Activated B cell treated with CpG ODN at 0.5 μM for 24 hours (primary cell): ENCODE results near the gene ARHGAP24. TPM values are rescaled to one million over a fixed set of nuclear protein-coding genes. Genes with fewer than 3 reads are reported as not detected.
A peak's percentile ranks its signal among the peaks of the same experiment; 100 is the strongest.

Experiments
- ATAC-seq: fragments of 200-7000 bp; cut with Tn5 transposase; one replicate; pipeline ENCODE4 v1.10.0; 2021; ENCODE audit warnings: low read depth, mild to moderate bottlenecking, moderate library complexity
- CTCF ChIA-PET: fragments of 350-600 bp; sonication (Branson Sonifier 250); formaldehyde crosslinking; loops from one replicate; lab custom pipeline; 2021; ENCODE audit warnings: antibody characterized with exemption; lab: Charles Lee
- POLR2A ChIA-PET: fragments of 350-600 bp; sonication (Branson Sonifier 250); formaldehyde crosslinking; loops from one replicate; lab custom pipeline; 2021; ENCODE audit warnings: antibody characterized with exemption; lab: Charles Lee
- DNase-seq: peaks from one replicate; pipeline ENCODE4 v3.0.0; 2022
- H3K27ac Mint-ChIP-seq: one replicate; pipeline ENCODE4 v1.8.0; 2020; ENCODE audit warnings: mixed read lengths
- H3K27me3 Mint-ChIP-seq: one replicate; pipeline ENCODE4 v1.8.0; 2021; ENCODE audit warnings: mixed read lengths
- H3K36me3 Mint-ChIP-seq: one replicate; pipeline ENCODE4 v1.8.0; 2021; ENCODE audit warnings: low read depth, mixed read lengths
- H3K4me1 Mint-ChIP-seq: one replicate; pipeline ENCODE4 v1.8.0; 2021; ENCODE audit warnings: mixed read lengths
- H3K4me3 Mint-ChIP-seq: one replicate; pipeline ENCODE4 v1.8.0; 2020; ENCODE audit warnings: mild to moderate bottlenecking, mixed read lengths
- H3K9me3 Mint-ChIP-seq: one replicate; pipeline ENCODE4 v1.8.0; 2020; ENCODE audit warnings: mixed read lengths
- CTCF ChIP-seq: fragments of 200-600 bp; IDR thresholded peaks from one replicate; pipeline ENCODE4 v1.8.0; 2022; ENCODE audit warnings: antibody characterized with exemption, mild to moderate bottlenecking
- intact Hi-C: fragments of 100-400 bp; cut with micrococcal nuclease; formaldehyde crosslinking; loops from one replicate; pipeline ENCODE4 v1.15.1; 2024
- total RNA-seq: library from RNA; stranded (reverse); gene quantifications from 2 replicates; pipeline ENCODE4 v1.2.3, GENCODE V29; 2022

ARHGAP24 gene
- total RNA-seq, 1 donor from 2014 or later, result 231 TPM

- Mint-ChIP-seq H3K4me3 (peak overlapping the region; percentile 5), H3K27ac (peak overlapping the region; percentile 3), H3K36me3 (peaks cover 23% of the 10 kb centered on the region), H3K9me3 (no peaks in the 10 kb centered on the region), H3K4me1 (peaks cover 49% of the 10 kb centered on the region), H3K27me3 (no peaks in the 10 kb centered on the region)
- POLR2A ChIA-PET, result interaction anchor here (1.0 kb wide), 1 partner anchor 57 kb away, joined by 3 read pairs; the partner anchor contains the start of gene ARHGAP24
- DNase-seq (no peak), ATAC-seq (peak; percentile 52)
- no peak for TF ChIP-seq CTCF
- CTCF ChIA-PET, result no interaction called here
- intact Hi-C loops, result loop anchor here (2.0 kb wide), 3 partner anchors 13 to 57 kb away; partner anchors contain the start of gene ARHGAP24
Measured at GRCh38 chr4:85531560-85532341, 56.8 kb downstream of the ARHGAP24 start.

DNA sequence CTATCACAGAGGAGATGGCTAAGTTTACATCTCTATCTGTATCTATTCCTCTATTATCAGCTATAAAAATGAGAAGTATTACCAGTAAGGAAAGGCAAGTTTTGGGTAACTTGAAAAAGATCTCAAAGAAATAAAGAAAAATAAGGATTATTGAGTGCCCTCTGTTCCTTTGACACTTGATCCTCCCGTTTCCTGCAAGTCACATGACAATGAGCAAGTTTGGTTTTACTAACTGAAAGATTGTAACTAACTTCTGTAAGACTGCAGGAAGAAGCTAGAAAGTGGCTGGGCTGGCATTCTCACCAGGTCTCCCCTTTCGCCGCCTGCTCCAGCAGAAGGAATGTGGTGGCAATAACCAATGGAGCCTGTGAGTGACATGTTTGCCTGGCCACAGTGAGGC is 59.2 kb downstream of the ARHGAP24 start:
- TF ChIP-seq CTCF, result no peak
- Mint-ChIP-seq H3K36me3 (peaks cover 16% of the 10 kb centered on the region), H3K4me3 (no peak overlapping the region), H3K4me1 (peaks cover 48% of the 10 kb centered on the region), H3K27me3 (no peaks in the 10 kb centered on the region), H3K9me3 (no peaks in the 10 kb centered on the region), H3K27ac (no peak overlapping the region)
- ChIA-PET POLR2A (interaction anchor here (0.5 to 1.5 kb wide), 3 partner anchors 9 to 1676 kb away, joined by 3 to 6 read pairs (median 4); partner anchors contain the start of gene ARHGAP24), CTCF (no interaction called here)
- DNase-seq (no peak), ATAC-seq (no peak)
- intact Hi-C loops, result no loop called here

DNA sequence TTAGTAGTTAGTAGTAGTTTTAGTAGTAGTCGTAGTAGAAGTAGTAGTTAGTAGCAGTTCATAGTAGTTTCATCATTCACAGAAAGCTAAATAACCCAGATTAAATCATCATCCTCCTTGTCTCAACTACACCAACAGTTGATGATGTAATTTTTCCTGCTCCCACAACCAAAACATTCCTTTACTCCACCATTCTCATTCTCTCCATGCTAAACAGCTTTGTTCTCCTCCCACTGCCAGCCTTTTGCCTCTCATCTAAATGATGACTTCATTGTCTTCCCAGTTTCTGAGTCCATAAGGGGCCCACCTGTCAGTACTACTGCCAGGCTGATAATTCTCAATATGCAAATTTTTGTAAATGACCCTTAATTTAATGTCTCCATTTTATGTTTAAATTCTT is 68.9 kb downstream of the ARHGAP24 start:
- Mint-ChIP-seq H3K27me3 (no peaks in the 10 kb centered on the region), H3K4me1 (peaks cover 36% of the 10 kb centered on the region), H3K27ac (no peak overlapping the region), H3K4me3 (no peak overlapping the region), H3K9me3 (no peaks in the 10 kb centered on the region), H3K36me3 (peaks cover 10% of the 10 kb centered on the region)
- intact Hi-C loops, result loop anchor here (2.0 kb wide), 1 partner anchor 13 kb away; no protein-coding TSS in a partner anchor
- no peak for TF ChIP-seq CTCF
- CTCF ChIA-PET, result no interaction called here
- ATAC-seq (no peak), DNase-seq (no peak)
- POLR2A ChIA-PET, result no interaction called here

GRCh38 chr4:85544751-85545150 is 69.8 kb downstream of the ARHGAP24 start:
- intact Hi-C loops, result loop anchor here (2.0 kb wide), 1 partner anchor 14 kb away; no protein-coding TSS in a partner anchor
- POLR2A ChIA-PET, result interaction anchor here (0.6 kb wide), 1 partner anchor 30 kb away, joined by 9 read pairs; no protein-coding TSS in a partner anchor
- Mint-ChIP-seq H3K4me1 (peaks cover 34% of the 10 kb centered on the region), H3K27me3 (no peaks in the 10 kb centered on the region), H3K9me3 (peaks cover 3% of the 10 kb centered on the region), H3K36me3 (peaks cover 12% of the 10 kb centered on the region), H3K27ac (no peak overlapping the region), H3K4me3 (no peak overlapping the region)
- no peak for TF ChIP-seq CTCF
- DNase-seq (no peak), ATAC-seq (no peak)
- CTCF ChIA-PET, result no interaction called here

DNA sequence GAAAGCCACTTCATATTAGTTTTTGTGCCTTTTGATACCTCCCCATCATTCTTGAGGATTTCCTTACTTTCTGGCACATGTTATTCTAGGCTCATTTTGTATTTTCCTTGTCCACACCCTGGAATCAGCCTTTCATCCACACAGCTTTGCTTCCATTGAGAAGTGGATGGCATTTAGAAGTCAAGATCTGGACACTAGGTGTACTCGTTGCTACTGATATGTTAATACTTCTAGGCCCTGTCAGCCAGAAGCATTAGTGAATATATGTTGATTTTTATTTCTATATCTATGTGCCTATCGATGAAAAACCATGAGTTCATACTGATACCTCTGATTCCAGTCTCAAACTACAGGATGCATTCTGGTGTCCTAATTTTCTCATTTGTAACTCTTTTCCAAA is 73.2 kb downstream of the ARHGAP24 start:
- no peak for ATAC-seq
- no peak overlapping the region for H3K4me3 Mint-ChIP-seq
- peak overlapping the region; percentile 5 for H3K27ac Mint-ChIP-seq
- no peak for TF ChIP-seq CTCF
- H3K4me1 Mint-ChIP-seq, result peaks cover 54% of the 10 kb centered on the region
- POLR2A ChIA-PET, result interaction anchor here (1.4 kb wide), 1 partner anchor 8 kb away, joined by 6 read pairs; no protein-coding TSS in a partner anchor
- peaks cover 26% of the 10 kb centered on the region for H3K9me3 Mint-ChIP-seq
- intact Hi-C loops, result loop anchor here (1.0 kb wide), 1 partner anchor 200 kb away; no protein-coding TSS in a partner anchor
- H3K36me3 Mint-ChIP-seq, result peaks cover 41% of the 10 kb centered on the region
- no peaks in the 10 kb centered on the region for H3K27me3 Mint-ChIP-seq
- DNase-seq, result no peak
- CTCF ChIA-PET, result interaction anchor here (2.4 kb wide), 1 partner anchor 200 kb away, joined by 13 read pairs; no protein-coding TSS in a partner anchor
